Measurements from ENCODE around the gene MSL1. TPM values are rescaled to one million over a fixed set of nuclear protein-coding genes. Genes with fewer than 3 reads are reported as not detected.

MSL1 gene
- total and polyA plus RNA-seq, 9 of the 15 experiments (the other 6 are each of a cell fraction or from before 2014, with no cell fraction given): 13.8 to 120 (median 61.9) TPM

GRCh38 chr17:40072735-40073346 is 48.9 kb upstream of the MSL1 start:
- peak; percentile 64 to 77 (median 72) for DNase-seq (ENCODE audit: extremely low read depth in 1 of 4, low spot score in 3 of 4)
- H3K9ac ChIP-seq (ENCODE audit: insufficient read depth in 1 of 2, low read depth in 2 of 2, low read length in 2 of 2): peak overlapping the region; percentile 43 to 90; a peak in 3 of 4 replicates
- no TSS peak for BruUV-seq (replicated peaks)
- ATAC-seq: peak; percentile 28
- no peaks in the 10 kb centered on the region for H4K20me1 ChIP-seq (replicated peaks; ENCODE audit: control insufficient read depth, insufficient read depth, low read length)
- intact Hi-C loops (cut with micrococcal nuclease): no loop called here
- H3K4me2 ChIP-seq (ENCODE audit: insufficient read depth, low read length): peak overlapping the region; percentile 74; the same call in 1 of the 2 replicates
- ChIA-PET CTCF (ENCODE audit: low intra/inter-chr PET ratio) (no interaction called here), POLR2A (interaction anchor here (1.3 kb wide), 2 partner anchors 8 to 26 kb away, joined by 4 to 9 read pairs; no protein-coding TSS in a partner anchor)
- H2AFZ ChIP-seq (ENCODE audit: low read depth, low read length): no peak overlapping the region
- FAIRE-seq: no peak
- peak overlapping the region; percentile 77 for H3K27ac ChIP-seq (ENCODE audit: extremely low read depth, low read depth, low read length)
- H3K9me3 ChIP-seq (replicated peaks; ENCODE audit: control insufficient read depth, insufficient read depth, low read depth, low read length): no peaks in the 10 kb centered on the region
- peaks cover 68% of the 10 kb centered on the region for H3K79me2 ChIP-seq (ENCODE audit: control insufficient read depth, insufficient read depth, low read length)
- in situ Hi-C loops (cut with MboI): no loop called here
- no peaks in the 10 kb centered on the region for H3K27me3 ChIP-seq (ENCODE audit: control insufficient read depth in 2 of 2, insufficient read depth in 2 of 2, low read length in 2 of 2)
- H3K4me1 ChIP-seq (replicated peaks in 1 of 2; ENCODE audit: control insufficient read depth in 2 of 2, insufficient read depth in 2 of 2, low read length in 2 of 2): peaks cover 86 to 87% of the 10 kb centered on the region in 2 experiments
- 17% methylated on average over 5 of the region's 8 CpGs for WGBS (ENCODE audit: insufficient coverage, low coverage, missing lambda C conversion rate)
- H3K36me3 ChIP-seq (ENCODE audit: control insufficient read depth, insufficient read depth, low read length): peaks cover 27% of the 10 kb centered on the region; the same call in 2 of the 3 replicates
- no peaks in the 10 kb centered on the region for H3K9me1 ChIP-seq (ENCODE audit: control insufficient read depth, insufficient read depth, low read length)
- no peak overlapping the region for H3K4me3 ChIP-seq
- TF ChIP-seq BHLHE40 (IDR thresholded peaks at IDR 0.05; ENCODE audit: low read length) (peak; percentile 58; the same call in 1 of the 2 replicates), HSF4 (CRISPR knock-in tag; IDR thresholded peaks at IDR 0.05; ENCODE audit: borderline replicate concordance) (peak; percentile 22; the same call in 1 of the 2 replicates), ZKSCAN1 (IDR thresholded peaks at IDR 0.05; ENCODE audit: low read depth, low read length) (no peak), IRF1 (CRISPR knock-in tag; IDR thresholded peaks at IDR 0.05; ENCODE audit: borderline replicate concordance) (no peak), ZNF785 (CRISPR knock-in tag; IDR thresholded peaks at IDR 0.05) (no peak), TFAM (CRISPR knock-in tag; conservative IDR thresholded peaks at IDR 0.05) (no peak), ZNF395 (CRISPR knock-in tag; IDR thresholded peaks at IDR 0.05) (peak; percentile 56; the same call in 1 of the 2 replicates), MEF2D (tag; conservative IDR thresholded peaks at IDR 0.05; ENCODE audit: low read depth) (no peak), HMGN3 (IDR thresholded peaks at IDR 0.05; ENCODE audit: borderline replicate concordance, extremely low read depth, insufficient read length, low read depth, low read length) (no peak), HDAC1 (IDR thresholded peaks at IDR 0.05) (0 out of 4 replicates have a peak, but pooled peaks of 1 of the 2 experiments have one; percentile 27), SREBF2 (CRISPR knock-in tag; IDR thresholded peaks at IDR 0.05) (no peak), MXD1 (CRISPR knock-in tag; IDR thresholded peaks at IDR 0.05; ENCODE audit: borderline replicate concordance, poor library complexity, severe bottlenecking) (no peak), ZMIZ1 (IDR thresholded peaks at IDR 0.05; ENCODE audit: low read depth in 2 of 2, low read length in 2 of 2) (no peak), ADNP (tag; IDR thresholded peaks at IDR 0.05) (no peak)
